ENCODE data around the gene KIF2A. TPM values are rescaled to one million over a fixed set of nuclear protein-coding genes. Genes with fewer than 3 reads are reported as not detected.

Gene KIF2A
- total RNA-seq, 1 donor from 2014 or later: 40.4 TPM

DNA sequence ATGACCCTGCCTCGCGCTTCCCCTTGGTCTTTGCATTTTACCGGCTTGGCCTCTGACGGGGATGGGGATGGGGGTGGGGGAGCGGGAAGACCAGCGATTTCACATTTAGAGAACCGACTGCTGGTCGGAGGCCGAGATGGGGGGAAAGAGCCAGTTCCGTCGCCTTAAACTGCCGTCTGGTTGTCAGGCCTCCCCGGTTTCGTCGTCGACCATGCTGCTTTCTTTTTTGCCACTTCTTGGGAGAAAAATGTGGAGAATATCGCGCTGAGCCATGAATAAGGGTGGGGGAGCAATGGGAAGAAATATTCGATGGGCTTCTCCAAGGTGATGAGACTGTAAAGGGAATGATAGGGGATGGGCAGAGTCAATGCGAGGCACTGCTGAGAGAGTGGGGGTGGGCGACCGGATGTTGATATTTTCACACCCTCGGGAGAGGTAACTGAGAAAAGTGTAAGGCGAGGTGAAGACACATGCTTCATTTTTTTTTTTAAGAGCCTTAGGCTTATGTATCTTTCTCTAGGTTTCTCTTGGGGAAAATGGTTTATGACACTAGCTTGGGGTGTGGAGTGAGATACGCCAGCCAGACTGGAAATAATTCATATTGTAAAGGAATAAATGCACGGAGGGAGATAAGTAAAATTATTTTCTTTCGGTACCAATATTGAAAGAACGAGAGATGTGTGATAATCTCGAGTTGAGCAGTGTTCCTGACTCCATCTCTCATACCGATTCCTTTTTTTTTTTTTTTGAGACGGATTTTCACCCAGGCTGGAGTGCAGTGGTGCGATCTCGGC lies 1.1 kb downstream of the KIF2A start:
- Mint-ChIP-seq H3K36me3 (ENCODE audit: unreplicated experiment) (peaks cover 2% of the 10 kb centered on the region), H3K9me3 (ENCODE audit: unreplicated experiment) (no peaks in the 10 kb centered on the region), H3K27me3 (ENCODE audit: unreplicated experiment) (peaks cover 3% of the 10 kb centered on the region), H3K27ac (ENCODE audit: unreplicated experiment) (peak overlapping the region; percentile 88), H3K4me1 (ENCODE audit: unreplicated experiment) (peaks cover 34% of the 10 kb centered on the region), H3K4me3 (ENCODE audit: unreplicated experiment) (peak overlapping the region; percentile 90)
- TF ChIP-seq, protein P1, sequence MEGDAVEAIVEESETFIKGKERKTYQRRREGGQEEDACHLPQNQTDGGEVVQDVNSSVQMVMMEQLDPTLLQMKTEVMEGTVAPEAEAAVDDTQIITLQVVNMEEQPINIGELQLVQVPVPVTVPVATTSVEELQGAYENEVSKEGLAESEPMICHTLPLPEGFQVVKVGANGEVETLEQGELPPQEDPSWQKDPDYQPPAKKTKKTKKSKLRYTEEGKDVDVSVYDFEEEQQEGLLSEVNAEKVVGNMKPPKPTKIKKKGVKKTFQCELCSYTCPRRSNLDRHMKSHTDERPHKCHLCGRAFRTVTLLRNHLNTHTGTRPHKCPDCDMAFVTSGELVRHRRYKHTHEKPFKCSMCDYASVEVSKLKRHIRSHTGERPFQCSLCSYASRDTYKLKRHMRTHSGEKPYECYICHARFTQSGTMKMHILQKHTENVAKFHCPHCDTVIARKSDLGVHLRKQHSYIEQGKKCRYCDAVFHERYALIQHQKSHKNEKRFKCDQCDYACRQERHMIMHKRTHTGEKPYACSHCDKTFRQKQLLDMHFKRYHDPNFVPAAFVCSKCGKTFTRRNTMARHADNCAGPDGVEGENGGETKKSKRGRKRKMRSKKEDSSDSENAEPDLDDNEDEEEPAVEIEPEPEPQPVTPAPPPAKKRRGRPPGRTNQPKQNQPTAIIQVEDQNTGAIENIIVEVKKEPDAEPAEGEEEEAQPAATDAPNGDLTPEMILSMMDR (IDR thresholded peaks at IDR 0.05): no peak
- no peak for DNase-seq (ENCODE audit: extremely low spot score, unreplicated experiment)

DNA sequence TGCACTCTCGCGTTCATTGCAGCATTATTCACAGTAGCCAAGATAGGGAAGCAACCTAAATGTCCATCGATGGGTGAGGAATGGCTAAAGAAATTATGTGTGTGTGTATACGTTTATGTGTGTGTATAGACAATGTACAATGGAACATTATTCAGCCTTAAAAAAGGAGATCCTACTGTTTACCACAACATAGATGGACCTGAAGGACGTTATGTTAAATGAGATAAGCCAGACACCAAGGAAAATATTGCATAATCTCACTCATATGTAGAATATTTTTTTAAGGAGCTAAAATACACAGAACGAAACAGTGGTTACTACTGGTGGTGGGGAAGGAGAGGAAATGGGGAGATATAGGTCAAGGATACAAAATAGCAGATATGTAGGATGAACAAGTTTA lies 2.4 kb downstream of the KIF2A start:
- H3K4me1 Mint-ChIP-seq (ENCODE audit: unreplicated experiment): peaks cover 43% of the 10 kb centered on the region

DNA sequence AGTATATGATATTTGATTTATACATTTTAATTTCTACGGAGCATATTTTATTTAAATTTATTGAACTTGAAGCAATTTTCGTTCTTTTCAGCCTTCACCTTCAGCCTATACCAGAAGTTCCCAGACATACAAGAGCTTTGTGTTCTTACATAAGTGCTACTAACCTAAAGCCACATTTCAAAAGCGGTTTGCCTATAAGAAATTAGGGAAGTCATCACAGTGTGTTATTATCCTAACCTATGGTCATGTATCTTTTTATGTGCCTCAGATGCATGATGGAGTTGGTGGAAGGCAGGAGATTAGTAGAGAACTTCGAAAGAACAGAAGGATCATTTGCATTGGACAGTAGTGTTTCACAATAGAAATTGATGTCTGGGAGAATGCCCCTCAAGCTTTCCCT lies 3.1 kb downstream of the KIF2A start:
- H3K4me1 Mint-ChIP-seq (ENCODE audit: unreplicated experiment): peaks cover 44% of the 10 kb centered on the region
- no peak overlapping the region for H3K4me3 Mint-ChIP-seq (ENCODE audit: unreplicated experiment)
- peaks cover 2% of the 10 kb centered on the region for H3K36me3 Mint-ChIP-seq (ENCODE audit: unreplicated experiment)
- H3K27me3 Mint-ChIP-seq (ENCODE audit: unreplicated experiment): no peaks in the 10 kb centered on the region
- TF ChIP-seq, protein P1 (IDR thresholded peaks at IDR 0.05): no peak
- DNase-seq (ENCODE audit: extremely low spot score, unreplicated experiment): no peak
- no peak overlapping the region for H3K27ac Mint-ChIP-seq (ENCODE audit: unreplicated experiment)
- no peaks in the 10 kb centered on the region for H3K9me3 Mint-ChIP-seq (ENCODE audit: unreplicated experiment)

More for the DNA sequence above, 2.4 kb downstream of the KIF2A start:
- Mint-ChIP-seq H3K4me3 (ENCODE audit: unreplicated experiment) (peak overlapping the region; percentile 90), H3K27ac (ENCODE audit: unreplicated experiment) (peak overlapping the region; percentile 88), H3K27me3 (ENCODE audit: unreplicated experiment) (no peaks in the 10 kb centered on the region), H3K9me3 (ENCODE audit: unreplicated experiment) (no peaks in the 10 kb centered on the region), H3K36me3 (ENCODE audit: unreplicated experiment) (peaks cover 2% of the 10 kb centered on the region)
- TF ChIP-seq, protein P1 (IDR thresholded peaks at IDR 0.05): no peak
- DNase-seq (ENCODE audit: extremely low spot score, unreplicated experiment): no peak

DNA sequence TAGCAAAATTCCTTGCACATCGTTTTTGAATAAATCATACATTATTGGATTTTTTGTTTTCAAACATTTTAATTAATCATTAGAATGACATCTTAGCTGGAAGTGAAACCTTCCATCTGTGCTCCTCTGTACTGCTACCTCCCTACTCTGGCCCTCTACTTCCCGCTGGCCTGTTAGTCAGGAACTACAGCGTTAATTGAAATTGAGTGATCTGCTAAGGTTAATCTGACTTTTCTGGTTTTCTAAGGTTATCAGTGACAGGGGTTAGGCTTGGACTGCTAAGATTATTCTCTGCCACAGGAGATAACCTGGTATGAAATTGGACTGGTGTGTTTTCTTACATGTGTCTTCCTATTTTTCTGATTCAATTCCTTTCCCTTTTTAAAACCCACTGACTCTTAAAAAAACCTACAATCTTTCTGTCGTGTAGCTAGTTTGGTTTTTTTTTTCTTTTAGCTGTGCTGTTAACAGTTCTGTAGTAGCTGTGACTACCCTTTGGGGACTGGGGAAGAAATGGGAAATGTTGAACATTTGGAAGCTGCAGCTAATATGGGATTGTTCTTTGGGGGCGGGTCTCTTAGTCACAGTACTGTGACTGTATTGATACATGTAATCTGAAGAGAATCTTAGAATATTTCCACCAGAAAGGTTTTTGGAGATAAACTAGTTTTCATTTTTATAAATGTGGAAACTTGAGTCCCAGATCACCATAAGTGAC lies 4.6 kb downstream of the KIF2A start:
- no peak for DNase-seq (ENCODE audit: extremely low spot score, unreplicated experiment)
- TF ChIP-seq, protein P1 (IDR thresholded peaks at IDR 0.05): no peak
- no peaks in the 10 kb centered on the region for H3K27me3 Mint-ChIP-seq (ENCODE audit: unreplicated experiment)
- H3K36me3 Mint-ChIP-seq (ENCODE audit: unreplicated experiment): peaks cover 2% of the 10 kb centered on the region
- no peak overlapping the region for H3K27ac Mint-ChIP-seq (ENCODE audit: unreplicated experiment)
- H3K4me1 Mint-ChIP-seq (ENCODE audit: unreplicated experiment): peaks cover 52% of the 10 kb centered on the region
- H3K9me3 Mint-ChIP-seq (ENCODE audit: unreplicated experiment): no peaks in the 10 kb centered on the region
- no peak overlapping the region for H3K4me3 Mint-ChIP-seq (ENCODE audit: unreplicated experiment)

DNA sequence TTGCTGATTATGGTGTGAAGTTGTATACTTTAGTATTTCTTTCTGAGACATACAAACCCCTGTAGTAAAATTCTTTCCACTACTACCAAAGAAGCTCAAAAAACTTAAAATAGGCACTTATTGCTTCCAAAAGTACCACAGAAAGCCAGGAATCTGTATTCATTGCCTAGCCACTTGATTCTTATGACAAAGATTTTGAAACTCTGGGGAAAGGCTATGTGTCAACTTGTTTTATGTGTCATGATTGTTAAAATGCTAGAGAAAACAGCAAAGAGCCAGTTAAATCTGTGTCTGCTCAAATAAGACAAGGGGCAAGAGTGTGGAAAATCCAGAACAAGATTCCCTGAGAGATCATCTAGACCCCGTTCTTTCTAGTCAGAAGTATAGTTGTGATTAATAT lies 6.0 kb downstream of the KIF2A start:
- Mint-ChIP-seq H3K36me3 (ENCODE audit: unreplicated experiment) (peaks cover 2% of the 10 kb centered on the region), H3K27ac (ENCODE audit: unreplicated experiment) (no peak overlapping the region), H3K27me3 (ENCODE audit: unreplicated experiment) (no peaks in the 10 kb centered on the region), H3K9me3 (ENCODE audit: unreplicated experiment) (no peaks in the 10 kb centered on the region), H3K4me1 (ENCODE audit: unreplicated experiment) (peaks cover 51% of the 10 kb centered on the region), H3K4me3 (ENCODE audit: unreplicated experiment) (no peak overlapping the region)
- TF ChIP-seq, protein P1 (IDR thresholded peaks at IDR 0.05): no peak
- DNase-seq (ENCODE audit: extremely low spot score, unreplicated experiment): no peak
